HG03175 (cell line): ENCODE results near the gene C1QTNF1.

ENCODE experiments used
- ATAC-seq: cut with Tn5 transposase; IDR thresholded peaks from one replicate; pipeline ENCODE4 v1.9.1; 2021; ENCODE audit warnings: mild to moderate bottlenecking, moderate library complexity; ENCODE audit not compliant: unreplicated experiment

Gene C1QTNF1, protein sequence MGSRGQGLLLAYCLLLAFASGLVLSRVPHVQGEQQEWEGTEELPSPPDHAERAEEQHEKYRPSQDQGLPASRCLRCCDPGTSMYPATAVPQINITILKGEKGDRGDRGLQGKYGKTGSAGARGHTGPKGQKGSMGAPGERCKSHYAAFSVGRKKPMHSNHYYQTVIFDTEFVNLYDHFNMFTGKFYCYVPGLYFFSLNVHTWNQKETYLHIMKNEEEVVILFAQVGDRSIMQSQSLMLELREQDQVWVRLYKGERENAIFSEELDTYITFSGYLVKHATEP

DNA sequence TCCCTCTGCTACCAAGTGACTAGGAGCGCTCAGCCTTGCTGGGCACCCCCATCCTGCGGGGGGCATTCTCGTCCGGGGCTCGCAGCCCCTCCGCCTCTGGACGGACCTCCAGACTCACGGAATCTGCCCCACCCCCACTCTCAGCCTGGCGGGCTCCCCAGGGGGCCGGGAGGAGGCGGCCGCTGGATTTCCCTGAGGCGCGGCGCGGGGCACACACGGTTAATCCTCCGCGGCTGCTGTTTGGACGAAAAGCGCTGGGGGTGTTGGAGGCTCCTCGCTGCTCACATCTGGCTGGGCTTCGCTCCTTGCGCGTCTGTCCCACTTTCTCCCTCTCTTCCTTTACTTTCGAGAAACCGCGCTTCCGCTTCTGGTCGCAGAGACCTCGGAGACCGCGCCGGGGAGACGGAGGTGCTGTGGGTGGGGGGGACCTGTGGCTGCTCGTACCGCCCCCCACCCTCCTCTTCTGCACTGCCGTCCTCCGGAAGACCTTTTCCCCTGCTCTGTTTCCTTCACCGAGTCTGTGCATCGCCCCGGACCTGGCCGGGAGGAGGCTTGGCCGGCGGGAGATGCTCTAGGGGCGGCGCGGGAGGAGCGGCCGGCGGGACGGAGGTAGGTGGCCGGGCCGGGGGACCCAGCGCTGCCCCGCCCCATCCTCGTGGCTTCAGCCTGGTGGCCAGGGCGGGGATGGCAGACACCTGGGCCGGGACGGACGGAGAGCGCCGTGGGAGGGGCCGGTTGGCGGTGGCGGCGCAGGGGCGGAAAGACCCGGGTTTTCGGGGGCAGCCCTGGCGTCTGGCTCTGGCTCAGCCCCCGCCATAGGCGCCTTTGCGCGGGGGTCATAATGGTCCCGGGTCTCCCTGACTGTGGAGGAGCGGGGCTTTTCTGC is at the start of gene C1QTNF1:
TSS of gene C1QTNF1 (plus strand) at position 284 of the 886 bp plus-strand sequence. CDS start 19,800 bp downstream, outside the sequence.
- no peak for ATAC-seq

DNA sequence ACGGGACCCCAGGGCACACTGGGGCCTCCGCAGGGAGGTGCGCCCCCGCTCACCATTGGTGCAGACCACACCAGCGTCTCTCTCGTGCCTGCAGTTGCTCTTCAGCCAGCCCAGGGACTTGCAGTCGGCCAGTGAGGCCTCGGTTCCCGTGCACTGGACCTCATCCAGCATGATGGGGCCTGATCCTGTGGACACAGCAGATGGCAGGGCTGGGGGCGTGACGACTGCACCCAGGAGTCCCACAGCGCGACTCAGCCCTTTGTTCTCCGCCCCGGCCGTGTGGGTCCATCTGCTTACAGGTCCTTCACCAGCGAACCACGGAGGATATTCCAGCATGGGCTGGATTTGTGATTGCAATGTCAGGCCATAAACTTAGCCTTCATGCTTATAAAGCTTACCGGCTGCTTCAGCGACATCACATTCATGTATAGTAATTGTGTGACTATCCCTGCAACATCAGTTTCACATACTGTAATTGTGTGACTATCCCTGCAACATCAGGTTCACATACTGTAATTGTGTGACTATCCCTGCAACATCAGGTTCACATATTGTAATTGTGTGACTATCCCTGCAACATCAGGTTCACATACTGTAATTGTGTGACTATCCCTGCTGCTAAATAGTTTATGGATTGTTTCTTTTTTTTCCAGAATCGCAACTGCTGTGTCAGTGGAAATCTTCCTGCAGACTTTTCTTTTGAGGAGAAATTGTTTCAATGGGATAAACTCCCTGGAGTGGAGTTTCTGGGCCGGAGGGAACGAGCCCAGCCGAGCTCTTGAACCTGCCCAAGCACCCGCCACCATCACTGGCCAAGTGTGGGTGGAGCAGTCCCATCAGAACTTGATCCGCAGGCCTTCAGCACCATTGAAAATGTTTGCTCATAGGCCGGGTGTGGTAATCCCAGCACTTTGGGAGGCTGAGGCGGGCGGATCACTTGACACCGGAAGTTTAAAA is 49.1 kb upstream of the C1QTNF1 start:
- ATAC-seq: no peak

DNA sequence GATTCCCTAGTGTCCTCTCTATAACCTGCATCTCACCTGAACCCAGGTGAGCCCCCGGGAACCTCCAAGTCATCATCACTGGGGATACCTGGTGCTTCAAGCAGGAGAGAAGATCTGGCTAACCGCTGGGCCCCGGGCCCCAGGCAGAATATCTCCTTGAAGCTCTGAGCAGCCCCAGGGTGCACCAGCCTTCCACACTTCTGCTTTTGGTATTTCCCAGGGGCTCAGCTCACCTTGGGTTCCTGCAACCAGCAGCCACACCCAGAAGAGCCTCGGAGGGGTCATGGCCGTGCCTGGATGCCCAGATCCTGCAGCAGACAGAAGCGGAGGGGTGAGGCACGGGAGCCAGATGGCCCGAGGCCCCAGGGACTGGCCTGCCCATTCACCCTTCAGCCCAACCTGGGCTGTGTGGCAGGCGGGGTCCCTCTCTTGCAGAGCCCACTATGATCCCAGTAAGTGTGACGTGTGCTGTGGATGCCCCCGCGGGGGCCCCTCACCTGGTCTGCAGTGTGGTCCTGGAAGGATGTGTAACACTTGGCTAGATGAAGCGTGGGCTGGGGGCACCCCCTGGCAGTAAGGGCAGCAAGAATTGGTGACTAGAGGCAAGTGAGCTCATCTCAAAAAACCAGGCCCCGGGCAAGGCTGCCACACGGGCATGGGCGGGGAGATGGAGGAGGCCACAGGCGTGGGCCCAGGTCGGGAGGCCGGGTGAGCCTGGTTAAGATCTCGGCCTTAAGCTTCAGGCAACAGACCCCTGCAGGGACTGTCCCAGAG is 46.9 kb upstream of the C1QTNF1 start:
- no peak for ATAC-seq

- no peak for ATAC-seq
Measured at GRCh38 chr17:78977681-78977943, 46.4 kb upstream of the C1QTNF1 start.

DNA sequence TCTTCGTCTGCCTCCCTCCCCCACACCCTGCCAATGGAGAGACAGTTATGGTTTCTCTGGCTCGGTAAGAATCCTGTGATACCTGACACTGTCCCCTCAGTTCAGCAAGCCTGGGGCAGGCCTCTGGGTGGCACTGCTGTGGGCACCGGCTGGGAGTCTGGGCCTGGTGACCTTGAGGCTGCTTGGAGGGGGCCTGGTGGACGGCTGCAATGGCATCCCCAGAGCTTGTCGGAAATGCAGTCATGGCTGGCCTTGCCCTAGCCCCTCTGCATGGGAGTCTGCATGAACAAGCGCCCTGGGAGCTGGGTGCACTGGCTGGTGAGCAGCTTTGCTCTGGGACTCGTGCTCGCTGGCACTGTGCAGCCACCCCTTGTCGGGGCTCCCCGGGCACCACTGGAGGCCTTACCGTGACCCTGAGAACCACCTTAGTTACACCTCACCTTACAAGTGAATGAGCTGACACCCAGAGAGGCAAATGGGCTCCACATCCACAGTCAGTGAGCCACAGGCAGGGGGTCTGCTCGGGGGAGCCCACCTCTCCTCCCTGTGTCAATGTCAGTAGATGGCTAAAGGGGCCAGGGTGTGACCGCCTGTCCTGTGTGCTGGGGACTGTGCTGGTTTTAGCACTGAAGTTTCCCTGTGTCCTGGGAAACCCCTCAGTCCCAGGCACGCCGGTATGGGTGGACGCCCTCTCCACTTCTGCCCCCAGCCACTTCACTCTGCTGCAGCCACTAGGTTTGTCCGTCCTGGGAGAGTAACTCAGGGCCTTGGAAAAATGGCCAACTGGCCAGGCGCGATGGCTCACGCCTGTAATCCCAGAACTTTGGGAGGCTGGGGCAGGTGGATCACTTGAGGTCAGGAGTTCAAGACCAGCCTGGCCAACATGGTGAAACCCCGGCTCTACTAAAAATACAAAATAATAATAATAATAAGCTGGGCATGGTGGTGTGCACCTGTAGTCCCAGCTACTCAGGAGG is 45.7 kb upstream of the C1QTNF1 start:
- ATAC-seq: no peak

DNA sequence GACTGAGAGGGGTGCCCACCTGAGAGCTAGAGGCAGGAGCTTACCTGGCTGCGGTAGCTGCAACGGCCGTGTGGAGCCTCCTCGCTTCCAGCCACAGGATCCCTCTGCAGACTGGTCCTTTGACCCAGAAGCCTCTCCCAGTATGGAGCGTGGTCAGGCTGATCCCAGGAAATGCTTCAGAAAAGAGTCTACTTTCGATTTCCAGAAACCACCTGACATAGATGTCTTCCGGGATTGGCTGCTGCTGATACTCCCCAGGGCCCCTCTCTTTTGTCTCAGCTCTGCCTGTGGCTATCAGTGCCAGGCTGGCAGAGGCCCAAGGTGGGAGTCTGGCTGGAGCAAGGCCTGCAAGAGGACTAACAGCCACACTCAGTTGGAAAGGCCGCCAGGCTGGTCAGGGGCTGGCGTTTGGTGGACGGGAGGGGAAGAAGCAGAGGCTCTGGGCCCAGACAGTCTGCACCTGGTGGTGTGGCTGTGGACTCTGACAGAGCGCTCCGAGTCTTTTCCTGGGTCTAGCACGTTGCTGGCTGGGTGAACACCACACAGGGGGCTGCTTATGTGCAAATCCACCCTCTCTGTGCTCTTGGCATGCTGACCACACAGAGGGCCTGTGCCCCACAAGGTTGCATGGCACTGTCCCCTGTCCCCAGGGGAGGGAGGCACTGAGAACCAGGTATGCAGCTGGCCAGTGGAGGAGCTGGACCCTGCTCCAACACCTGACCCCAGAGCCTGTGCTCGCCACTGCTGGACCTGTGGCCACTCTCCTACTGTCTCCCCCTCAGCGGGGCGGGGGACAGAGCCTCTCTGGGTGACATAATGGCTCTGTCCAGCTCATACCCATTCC is 44.0 kb upstream of the C1QTNF1 start, which contains the start of gene LGALS3BP:
TSS of gene LGALS3BP (minus strand) at position 144 of the 844 bp plus-strand sequence. CDS start 2,732 bp downstream, outside the sequence.
- ATAC-seq: no peak

DNA sequence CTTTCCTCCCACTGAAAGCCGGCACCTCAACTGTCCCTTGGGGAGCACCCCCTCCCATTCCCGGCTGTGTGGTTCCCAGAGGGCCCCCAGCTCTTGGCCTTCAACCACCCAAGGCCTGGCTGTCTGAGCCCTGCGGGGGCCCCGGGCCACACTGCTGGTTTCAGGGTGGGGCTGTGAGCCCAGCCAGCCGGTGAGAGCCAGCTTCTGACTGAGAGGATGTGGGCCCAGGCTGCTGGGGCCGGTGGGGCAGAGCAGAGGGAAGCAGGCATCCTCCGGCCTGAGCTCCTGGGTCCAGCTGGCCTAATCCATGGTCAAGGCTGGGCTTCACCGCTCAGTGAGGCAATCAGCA is 43.4 kb upstream of the C1QTNF1 start:
- no peak for ATAC-seq

DNA sequence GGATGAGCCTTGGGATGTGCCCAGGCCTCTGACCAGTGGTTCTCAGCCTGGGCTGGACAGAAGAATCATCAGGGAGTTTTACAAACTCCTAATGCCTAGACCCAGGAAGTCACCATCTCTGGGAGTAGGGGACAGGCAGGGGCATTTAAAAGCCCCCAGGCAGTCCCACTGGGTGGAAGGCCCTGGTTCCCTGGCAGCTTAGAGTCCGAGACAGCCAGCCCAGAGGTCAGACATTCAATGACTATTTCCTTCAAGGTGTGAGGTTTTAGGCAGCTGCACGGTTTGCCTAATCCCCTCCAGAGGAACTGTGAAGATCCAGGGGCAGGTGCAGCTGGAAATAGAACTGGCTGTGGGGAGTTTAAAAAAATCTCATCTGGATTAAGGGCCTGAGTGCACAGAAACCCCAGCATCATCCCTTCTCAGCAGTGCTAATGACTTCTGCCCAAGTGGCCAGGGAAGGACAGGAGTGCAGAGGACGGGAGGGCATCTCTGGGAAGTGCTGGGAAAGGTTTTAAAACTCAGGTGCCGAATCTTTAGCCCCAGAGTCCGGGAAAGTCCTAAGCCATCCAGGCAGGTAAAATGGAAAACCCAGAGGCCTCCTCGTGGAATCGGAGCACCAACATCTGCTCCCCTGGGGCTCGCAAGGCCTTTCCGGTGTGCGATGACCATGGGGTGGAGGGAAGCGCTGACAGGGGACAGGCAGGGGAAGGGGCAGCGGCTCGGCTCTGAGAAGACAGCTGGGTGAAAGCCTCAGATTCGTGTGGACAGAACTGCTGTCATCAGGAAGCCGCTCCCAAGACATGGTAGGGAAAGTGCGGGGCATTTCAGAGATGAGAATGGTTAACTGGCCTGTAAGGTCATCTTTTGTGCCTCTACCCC is 42.7 kb upstream of the C1QTNF1 start:
- no peak for ATAC-seq

DNA sequence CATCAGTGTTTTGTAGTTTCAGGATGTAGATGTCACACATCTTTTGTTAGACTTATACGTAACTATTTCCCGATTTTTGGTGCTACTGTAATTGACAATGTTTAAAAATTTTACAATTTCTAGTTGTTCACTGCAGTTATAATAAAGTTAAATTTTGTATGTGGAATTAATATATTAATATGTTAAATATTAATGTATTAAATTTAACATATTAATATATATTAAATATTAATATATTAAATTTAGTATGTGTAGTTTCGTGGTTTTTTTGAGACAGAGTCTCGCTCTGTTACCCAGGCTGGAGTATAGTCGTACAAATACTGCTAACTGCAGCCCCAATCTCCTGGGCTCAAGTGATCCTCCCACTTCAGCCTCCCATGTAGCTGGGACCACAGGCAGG is 38.6 kb upstream of the C1QTNF1 start:
- no peak for ATAC-seq

DNA sequence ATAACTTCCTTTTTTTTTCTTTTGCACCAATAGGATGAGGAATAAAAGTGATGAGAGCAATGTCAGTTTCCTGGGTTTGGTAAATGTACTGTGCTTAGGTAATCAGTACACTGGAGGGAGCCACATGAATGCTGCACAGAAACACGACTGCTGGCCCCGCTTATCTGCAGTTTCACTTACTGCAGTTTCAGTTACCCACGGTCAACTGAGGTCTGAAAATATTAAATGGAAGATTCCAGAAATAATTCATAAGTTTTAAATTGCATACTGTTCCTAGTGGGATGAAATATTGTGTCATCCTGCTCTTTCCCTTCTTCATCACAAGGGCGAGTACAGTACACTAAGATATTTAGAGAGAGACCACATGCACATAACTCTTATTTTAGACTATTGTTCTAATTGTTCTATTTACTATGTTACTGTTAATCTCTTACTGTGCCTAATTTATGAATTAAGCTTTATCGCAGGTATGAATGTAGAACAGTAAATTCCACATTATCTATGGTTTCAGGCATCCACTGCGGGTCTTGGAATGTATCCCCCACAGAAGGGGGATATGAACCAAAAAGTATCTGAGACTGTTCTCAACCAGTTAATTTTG is 37.8 kb upstream of the C1QTNF1 start:
- ATAC-seq: no peak

DNA sequence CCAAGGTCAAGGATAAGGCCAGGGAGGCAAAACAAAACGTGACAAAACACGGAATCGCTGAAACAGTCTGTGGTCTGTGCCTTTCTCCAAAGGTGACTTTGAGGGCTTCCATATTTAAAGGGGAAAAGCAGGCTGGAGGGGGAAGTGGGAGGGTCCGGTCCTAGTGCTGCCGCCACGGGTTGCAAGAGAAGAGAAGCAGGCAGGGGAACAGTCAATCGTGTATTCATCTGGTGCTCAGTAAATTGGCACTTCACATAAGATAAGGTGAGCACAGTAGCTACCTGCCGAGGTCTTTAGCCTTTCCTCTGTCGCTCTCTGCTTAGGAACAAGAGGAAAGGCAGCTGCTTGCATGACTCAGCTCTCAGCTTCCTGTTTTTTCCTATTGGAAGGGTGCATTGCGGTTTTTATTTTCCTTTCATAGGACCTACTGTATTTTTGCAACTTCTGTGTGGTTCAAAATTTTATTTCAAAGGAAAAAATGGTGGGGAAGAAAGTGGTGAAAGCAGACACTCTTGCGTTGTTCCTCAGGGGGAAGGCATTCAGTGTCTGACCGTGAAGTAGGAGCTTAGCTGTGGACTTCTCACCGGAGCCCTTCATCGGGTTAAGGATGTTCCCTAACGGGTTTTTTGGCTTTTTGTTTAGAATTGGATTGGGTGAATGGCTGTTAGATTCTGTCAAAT is 37.2 kb upstream of the C1QTNF1 start:
- no peak for ATAC-seq

DNA sequence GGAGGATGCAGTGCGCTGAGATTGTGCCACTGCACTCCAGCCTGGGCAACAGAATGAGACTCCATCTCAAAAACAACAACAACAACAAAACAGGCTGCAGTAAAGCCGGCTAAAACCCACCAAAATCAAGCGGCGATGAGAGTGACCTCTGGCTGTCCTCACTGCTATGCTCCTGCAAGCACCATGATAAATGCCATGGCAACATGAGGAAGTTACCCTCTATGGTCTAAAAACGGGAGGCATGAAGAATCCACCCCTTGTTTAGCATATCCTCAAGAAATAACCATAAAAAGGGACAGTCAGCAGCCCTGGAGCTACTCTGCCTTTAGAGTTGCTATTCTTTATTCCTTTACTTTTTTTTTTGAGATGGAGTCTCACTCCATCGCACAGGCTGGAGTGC is 35.8 kb upstream of the C1QTNF1 start:
- no peak for ATAC-seq

DNA sequence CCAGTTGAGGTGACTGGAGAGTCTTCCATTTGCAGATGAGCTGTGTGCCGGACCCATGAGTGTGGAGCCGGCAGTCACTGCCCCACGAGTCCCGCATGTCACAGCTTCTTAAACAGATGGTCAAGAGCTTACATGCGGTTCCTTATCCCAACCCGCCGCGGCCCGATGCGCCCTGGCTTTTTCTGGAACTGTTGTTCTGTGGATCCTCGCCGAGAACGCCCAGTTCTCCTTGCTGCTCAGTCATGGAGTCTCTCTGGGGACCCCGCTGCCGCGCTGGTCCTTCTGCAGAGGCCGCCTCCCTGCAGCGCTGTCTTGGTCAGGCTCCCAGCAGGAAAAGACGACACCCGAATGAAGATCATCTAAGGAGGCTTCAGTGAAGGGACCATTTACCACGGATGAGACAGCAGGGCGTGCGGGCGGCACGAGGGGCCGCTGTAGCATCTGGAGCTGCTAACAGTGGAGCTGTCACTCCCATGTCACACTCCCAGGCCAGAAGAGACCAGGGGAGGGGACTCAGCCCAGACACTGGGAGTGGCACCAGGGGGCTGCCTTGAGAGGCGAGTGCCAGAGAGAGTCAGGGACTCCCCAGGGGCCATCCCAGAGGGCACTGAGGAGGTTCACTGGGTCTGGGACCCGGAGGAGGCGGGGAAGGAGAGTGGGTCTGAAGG is 33.5 kb upstream of the C1QTNF1 start:
- no peak for ATAC-seq

- ATAC-seq: no peak
Measured at GRCh38 chr17:78991017-78991738, 32.8 kb upstream of the C1QTNF1 start.

GRCh38 chr17:78991906-78992532 is 31.9 kb upstream of the C1QTNF1 start:
- no peak for ATAC-seq
